Transverse colon (tissue), 4 donors: ENCODE results near the gene TMEM240.

Experiments used
- CTCF ChIP-seq, 5 experiments: fragments of 200-600 bp in 3 of 5; fragments of 450-650 bp in 2 of 5; sonication (generic) in 3 of 5; IDR thresholded peaks; 1 replicate in 2 of 5; 2 replicates in 3 of 5; pipeline ENCODE4 v1.5.1; 2016 to 2017; ENCODE audit warnings: antibody characterized with exemption in 5 of 5, inconsistent platforms in 3 of 5, mild to moderate bottlenecking in 2 of 5, moderate library complexity in 1 of 5
- POLR2A ChIP-seq: fragments of 450-650 bp; IDR thresholded peaks from one replicate; pipeline ENCODE4 v1.6.1; 2016; ENCODE audit warnings: antibody characterized with exemption, mild to moderate bottlenecking, moderate library complexity
- POLR2AphosphoS5 ChIP-seq, 3 donors: sonication (generic); formaldehyde crosslinking; IDR thresholded peaks; one replicate each; pipeline ENCODE4 v1.6.1; 2016; ENCODE audit warnings: antibody characterized with exemption in 3 of 3

GRCh38 chr1:1540090-1540817 is at the start of gene TMEM240:
- TF ChIP-seq CTCF (IDR thresholded peaks at IDR 0.05) (no peak), POLR2A (no peak), POLR2AphosphoS5 (IDR thresholded peaks at IDR 0.05) (no peak)
